Psoas muscle (tissue), 8 donors: Measurements from ENCODE around the gene CASP10. TPM values are rescaled to one million over a fixed set of nuclear protein-coding genes. Genes with fewer than 3 reads are reported as not detected.
"Not testable (repeated sequence)": the region's sequence is repeated elsewhere in the genome, so short reads cannot be mapped to it uniquely, and the experiment has no call there.

Source experiments
- ATAC-seq, 4 donors: fragments of 200-7000 bp; cut with Tn5 transposase; one replicate each; pipeline ENCODE4 v1.9.1; 2020; ENCODE audit warnings: moderate library complexity in 3 of 4, mild to moderate bottlenecking in 2 of 4
- DNase-seq, 2 donors: peaks; one replicate each; pipeline ENCODE4 v3.0.0-alpha.2; 2020
- H3K27ac ChIP-seq: fragments of 200-600 bp; one replicate; pipeline ENCODE4 v1.8.0; 2022
- H3K27me3 ChIP-seq, 3 donors: fragments of 200-600 bp in 1 of 3; one replicate each; pipeline versions ENCODE4 v1.6.1 to v1.8.0; 2013 to 2022; ENCODE audit warnings: low read length in 2 of 3, mild to moderate bottlenecking in 2 of 3, moderate library complexity in 1 of 3; ENCODE audit not compliant: insufficient read depth in 3 of 3
- H3K36me3 ChIP-seq, 2 donors: fragments of 200-600 bp in 1 of 2; one replicate each; pipeline versions ENCODE4 v1.6.1 to v1.8.0; 2013 to 2022; ENCODE audit warnings: low read depth in 1 of 2, mild to moderate bottlenecking in 1 of 2, moderate library complexity in 1 of 2; ENCODE audit not compliant: insufficient read depth in 1 of 2
- H3K4me1 ChIP-seq: fragments of 200-600 bp; one replicate; pipeline ENCODE4 v1.8.0; 2022
- H3K4me3 ChIP-seq: fragments of 200-600 bp; one replicate; pipeline ENCODE4 v1.8.0; 2022; ENCODE audit warnings: mild to moderate bottlenecking
- H3K9me3 ChIP-seq: fragments of 200-600 bp; one replicate; pipeline ENCODE4 v1.8.0; 2022
- WGBS, 3 donors: extraction: QIAGEN DNeasy Blood & Tissue Kit; methylation state at CpG; one replicate each; pipeline versions ENCODE4 v1.1.6 to v1.1.7; 2013; 5-methylcytosine and 5-hydroxymethylcytosine counted together
- intact Hi-C, 2 donors: fragments of 100-400 bp; cut with DNase I; formaldehyde crosslinking; loops; one replicate each; pipeline versions ENCODE4 v1.11.0 to v1.14.2; 2022
- polyA plus RNA-seq, 3 donors: library from polyadenylated mRNA; stranded (reverse); fragments of 200-250 nt; gene quantifications; one replicate each; pipeline ENCODE4 v1.2.3, GENCODE V29; 2013
- total RNA-seq, 4 donors: library from RNA; stranded (reverse); fragmentation: NEBNext Ultra II Directional in 2 of 4; extraction: Animal tissue kit (Norgen Biotek cat#: 25700) in 2 of 4; gene quantifications; one replicate each; pipeline versions ENCODE4 v1.2.1 to v1.2.4, GENCODE V29; 2021 to 2023
- TF ChIP-seq, protein P1 (sequence below): fragments of 200-600 bp; IDR thresholded peaks from one replicate; pipeline ENCODE4 v1.8.0; 2022; ENCODE audit warnings: antibody characterized with exemption
- donor health status: healthy with polysubstance abuse.
- donor health status: DM: no; HTN: no; CAD: no; lungs with moderate emphysema.
- donor health status: Bipolar disorder and iron deficiency.
- donor health status: healthy.
- donor health status: DM: yes; HTN: yes; CAD: no.
- donor health status: DM: no; HTN: no; CAD: no.
- donor health status: DM: no; HTN: no; CAD: no.
- donor health status: DM: yes; HTN: yes; CAD: no.

The CASP10 gene
- total and polyA plus RNA-seq, 7 donors = 0.90 to 3.8 (median 2.3) TPM

DNA sequence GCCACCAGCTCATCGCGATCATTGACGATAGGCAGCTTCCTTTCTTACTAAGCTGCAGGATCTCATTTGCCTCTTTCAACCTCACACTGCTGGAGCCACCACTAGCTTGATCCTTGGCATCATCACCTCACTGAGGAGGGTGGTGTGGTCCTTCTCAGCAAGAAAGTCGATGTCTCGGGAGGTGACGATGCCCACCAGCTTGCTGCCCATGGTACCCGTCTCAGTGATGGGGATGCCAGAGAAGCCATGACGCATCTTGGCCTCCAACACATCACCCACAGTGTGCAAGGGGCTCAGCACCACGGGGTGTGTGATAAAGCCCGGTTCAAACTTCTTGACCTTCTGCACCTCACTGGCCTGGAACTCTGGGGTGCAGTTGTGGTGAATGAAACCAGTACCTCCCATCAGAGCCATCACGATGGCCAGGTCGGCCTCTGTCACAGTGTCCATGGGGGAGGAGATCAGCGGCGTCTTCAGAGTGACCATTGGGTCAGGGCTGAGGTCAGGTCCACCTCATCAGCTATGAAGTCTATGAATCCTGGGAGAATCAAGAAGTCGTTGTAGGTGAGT is 44.5 kb upstream of the CASP10 start:
- no peaks in the 10 kb centered on the region for H3K27me3 ChIP-seq
- no peak for DNase-seq
- no peak overlapping the region for H3K27ac ChIP-seq
- 90 to 92% (median 92%) methylated on average over 15 of the region's 15 CpGs for WGBS, 3 donors
- peaks cover 9 to 100% of the 10 kb centered on the region in 2 donors for H3K36me3 ChIP-seq
- intact Hi-C loops = no loop called here
- ATAC-seq = peak in 1 of 4 donors; percentile 1
- no peak overlapping the region for H3K4me3 ChIP-seq
- H3K9me3 ChIP-seq = no peaks in the 10 kb centered on the region
- peaks cover 52% of the 10 kb centered on the region for H3K4me1 ChIP-seq
- TF ChIP-seq, protein P1, sequence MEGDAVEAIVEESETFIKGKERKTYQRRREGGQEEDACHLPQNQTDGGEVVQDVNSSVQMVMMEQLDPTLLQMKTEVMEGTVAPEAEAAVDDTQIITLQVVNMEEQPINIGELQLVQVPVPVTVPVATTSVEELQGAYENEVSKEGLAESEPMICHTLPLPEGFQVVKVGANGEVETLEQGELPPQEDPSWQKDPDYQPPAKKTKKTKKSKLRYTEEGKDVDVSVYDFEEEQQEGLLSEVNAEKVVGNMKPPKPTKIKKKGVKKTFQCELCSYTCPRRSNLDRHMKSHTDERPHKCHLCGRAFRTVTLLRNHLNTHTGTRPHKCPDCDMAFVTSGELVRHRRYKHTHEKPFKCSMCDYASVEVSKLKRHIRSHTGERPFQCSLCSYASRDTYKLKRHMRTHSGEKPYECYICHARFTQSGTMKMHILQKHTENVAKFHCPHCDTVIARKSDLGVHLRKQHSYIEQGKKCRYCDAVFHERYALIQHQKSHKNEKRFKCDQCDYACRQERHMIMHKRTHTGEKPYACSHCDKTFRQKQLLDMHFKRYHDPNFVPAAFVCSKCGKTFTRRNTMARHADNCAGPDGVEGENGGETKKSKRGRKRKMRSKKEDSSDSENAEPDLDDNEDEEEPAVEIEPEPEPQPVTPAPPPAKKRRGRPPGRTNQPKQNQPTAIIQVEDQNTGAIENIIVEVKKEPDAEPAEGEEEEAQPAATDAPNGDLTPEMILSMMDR = no peak

DNA sequence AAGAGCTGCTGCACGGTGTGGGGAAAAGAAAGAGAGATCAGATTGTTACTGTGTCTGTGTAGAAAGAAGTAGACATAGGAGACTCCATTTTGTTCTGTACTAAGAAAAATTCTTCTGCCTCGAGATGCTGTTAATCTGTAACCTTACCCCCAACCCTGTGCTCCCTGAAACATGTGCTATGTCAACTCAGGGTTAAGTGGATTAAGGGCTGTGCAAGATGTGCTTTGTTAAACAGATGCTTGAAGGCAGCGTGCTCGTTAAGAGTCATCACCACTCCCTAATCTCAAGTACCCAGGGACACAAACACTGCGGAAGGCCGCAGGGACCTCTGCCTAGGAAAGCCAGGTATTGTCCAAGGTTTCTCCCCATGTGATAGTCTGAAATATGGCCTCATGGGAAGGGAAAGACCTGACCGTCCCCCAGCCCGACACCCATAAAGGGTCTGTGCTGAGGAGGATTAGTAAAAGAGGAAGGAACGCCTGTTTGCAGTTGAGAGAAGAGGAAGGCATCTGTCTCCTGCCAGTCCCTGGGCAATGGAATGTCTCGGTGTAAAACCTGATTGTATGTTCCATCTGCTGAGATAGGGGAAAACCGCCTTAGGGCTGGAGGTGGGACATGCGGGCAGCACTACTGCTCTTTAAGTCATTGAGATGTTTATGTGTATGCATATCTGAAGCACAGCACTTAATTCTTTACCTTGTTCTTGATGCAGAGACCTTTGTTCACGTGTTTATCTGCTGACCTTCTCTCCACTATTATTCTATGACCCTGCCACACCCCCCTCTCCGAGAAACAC is 43.8 kb upstream of the CASP10 start:
- ATAC-seq, H3K4me3 ChIP-seq, H3K27me3 ChIP-seq, H3K9me3 ChIP-seq, intact Hi-C loops, DNase-seq: not testable (repeated sequence)
- Histone ChIP-seq H3K27ac (peak overlapping the region; percentile 24), H3K36me3 (peaks cover 9 to 100% of the 10 kb centered on the region in 2 donors), H3K4me1 (peaks cover 55% of the 10 kb centered on the region)
- 65 to 72% (median 65%) methylated on average over 12 to 14 of the region's 14 CpGs for WGBS, 3 donors

DNA sequence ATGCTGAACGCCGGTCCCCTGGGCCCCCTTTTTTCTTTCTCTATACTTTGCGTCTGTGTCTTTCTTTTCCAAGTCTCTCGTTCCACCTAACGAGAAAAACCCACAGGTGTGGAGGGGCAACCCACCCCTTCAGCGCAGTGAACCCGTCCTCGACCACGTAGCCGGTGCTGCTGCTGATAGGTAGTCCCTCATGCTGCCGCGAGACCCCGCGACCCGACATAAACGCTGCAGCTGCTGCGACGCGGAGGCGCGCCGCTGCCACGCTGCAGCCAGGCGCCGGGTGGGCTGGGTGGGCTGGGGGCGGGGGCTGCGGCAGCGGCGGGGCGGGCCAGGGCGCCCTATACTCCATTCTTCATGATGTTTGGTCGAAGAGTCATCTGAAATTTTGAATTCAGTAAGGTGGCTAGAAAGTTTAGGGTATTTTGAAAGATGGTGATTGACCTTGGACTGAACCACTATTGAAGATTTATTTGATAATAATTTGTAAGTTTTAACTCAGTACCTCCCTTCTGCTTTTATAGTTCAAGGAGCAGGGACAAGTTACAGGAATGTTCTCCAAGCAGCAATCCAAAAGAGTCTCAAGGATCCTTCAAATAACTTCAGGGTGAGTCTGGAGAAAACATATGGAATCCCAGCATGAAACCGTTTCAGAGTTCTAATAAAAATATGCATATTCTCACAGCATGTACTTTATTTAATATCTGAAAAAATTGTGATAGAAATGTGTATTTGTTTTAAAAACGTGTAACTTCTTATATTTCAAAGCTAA is 42.9 kb upstream of the CASP10 start:
- ATAC-seq = no peak
- H3K27me3 ChIP-seq = no peaks in the 10 kb centered on the region
- peaks cover 9 to 98% of the 10 kb centered on the region in 2 donors for H3K36me3 ChIP-seq
- TF ChIP-seq, protein P1 = no peak
- H3K4me1 ChIP-seq = peaks cover 56% of the 10 kb centered on the region
- 68 to 72% (median 71%) methylated on average over 34 of the region's 34 CpGs for WGBS, 3 donors
- peak overlapping the region; percentile 24 for H3K27ac ChIP-seq
- no peak overlapping the region for H3K4me3 ChIP-seq
- DNase-seq = no peak
- intact Hi-C loops = no loop called here
- H3K9me3 ChIP-seq = no peaks in the 10 kb centered on the region

DNA sequence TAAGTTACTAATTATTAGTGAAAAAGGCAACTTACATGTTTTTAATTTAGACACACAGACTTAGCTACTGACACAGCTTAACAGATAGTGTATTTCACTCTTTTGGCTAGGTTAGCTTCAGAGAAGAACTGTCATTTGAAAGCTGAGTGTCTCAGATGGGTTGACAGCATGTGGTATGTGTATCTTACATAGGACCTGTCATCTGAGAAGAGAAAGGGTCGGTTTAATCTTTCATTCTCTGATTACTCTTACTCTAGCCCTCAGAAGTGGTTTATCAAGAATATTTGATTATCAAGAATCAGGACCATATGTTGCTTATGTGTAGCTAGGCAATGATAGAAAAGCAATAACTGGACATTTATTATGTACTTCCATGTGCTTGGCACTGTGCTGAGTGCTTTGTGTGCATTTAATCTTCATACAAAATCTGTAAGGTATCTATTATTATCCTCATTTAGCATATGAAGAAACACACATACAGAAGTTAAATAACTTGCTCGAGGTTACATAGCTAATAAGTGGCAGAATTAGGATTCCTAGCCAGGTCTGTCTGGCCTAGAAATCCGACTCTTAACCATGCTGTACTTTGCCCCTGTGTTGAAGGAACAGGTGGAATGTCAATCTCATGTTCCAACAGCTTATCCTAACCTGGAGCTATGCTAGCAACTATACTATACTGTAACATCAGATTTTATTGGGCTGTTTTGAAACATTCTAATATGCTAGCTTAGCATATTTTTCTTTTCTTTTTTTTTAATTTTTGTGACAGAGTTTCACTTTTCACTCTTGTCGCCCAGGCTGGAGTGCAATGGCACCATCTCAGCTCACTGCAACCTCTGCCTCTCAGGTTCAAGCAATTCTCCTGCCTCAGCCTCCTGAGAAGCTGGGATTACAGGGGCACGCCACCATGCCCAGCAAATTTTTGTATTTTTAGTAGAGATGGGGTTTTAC is 38.6 kb upstream of the CASP10 start:
- no peaks in the 10 kb centered on the region for H3K9me3 ChIP-seq
- ATAC-seq (peak; percentile 75 to 78 (median 77)), DNase-seq (no peak)
- H3K27ac ChIP-seq = peak overlapping the region; percentile 62
- TF ChIP-seq, protein P1 = no peak
- H3K4me1 ChIP-seq = peaks cover 61% of the 10 kb centered on the region
- H3K27me3 ChIP-seq = no peaks in the 10 kb centered on the region
- intact Hi-C loops = no loop called here
- no peak overlapping the region for H3K4me3 ChIP-seq
- 43 to 55% (median 48%) methylated on average over 5 of the region's 5 CpGs for WGBS, 3 donors
- peaks cover 8 to 98% of the 10 kb centered on the region in 2 donors for H3K36me3 ChIP-seq
